8988T (cell line): ENCODE measurements around the gene GIMAP6.
"Not testable (repeated sequence)": the region's sequence is repeated elsewhere in the genome, so short reads cannot be mapped to it uniquely, and the experiment has no call there.

Experiments
- DNase-seq: peaks from one replicate; pipeline ENCODE4 v3.0.0; 2011

GIMAP6 gene

DNA sequence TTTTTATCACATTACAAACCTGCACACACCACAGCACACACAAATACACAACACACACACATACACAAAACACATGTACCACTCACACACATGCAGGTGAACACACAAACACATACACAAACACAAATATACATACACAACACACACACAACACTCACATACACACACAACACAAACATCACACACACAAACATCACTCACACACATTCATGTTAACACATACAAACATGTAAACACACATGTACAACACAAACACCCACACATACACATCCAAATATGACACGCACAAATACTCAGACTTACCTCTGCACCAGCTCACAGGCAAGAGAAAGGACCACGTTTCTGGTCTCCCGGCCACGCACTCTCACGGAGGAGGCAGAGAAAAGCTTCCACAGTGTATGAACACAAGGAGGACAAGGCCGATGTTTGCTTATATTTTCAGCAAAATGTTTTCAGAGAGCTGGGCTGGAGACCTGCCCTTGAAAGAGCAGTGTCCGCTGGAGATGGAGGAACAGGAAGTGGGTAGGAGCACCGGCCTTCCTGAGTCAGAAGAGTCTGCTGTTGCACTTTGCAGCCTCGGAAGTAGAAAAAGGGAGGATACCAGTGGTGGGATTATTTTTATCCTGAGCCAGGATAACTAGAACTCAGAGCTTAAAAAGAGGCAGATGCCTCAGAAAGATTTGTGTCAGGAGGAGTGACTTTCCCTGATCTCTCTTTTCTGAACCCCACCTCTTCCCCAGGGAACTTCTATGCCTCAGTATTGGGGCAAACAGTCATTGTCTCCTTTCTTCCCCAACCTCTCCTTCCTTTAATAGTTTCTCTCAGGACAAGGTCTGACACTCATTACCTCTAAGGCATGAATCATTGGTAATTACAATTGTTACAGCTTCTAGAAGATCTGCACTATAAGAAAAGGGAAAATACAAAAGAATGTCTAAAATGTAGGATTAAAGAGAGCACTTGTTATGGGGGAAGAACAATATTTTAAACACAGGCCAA lies at the start of gene GIMAP6:
TSS of gene GIMAP6 (minus strand) at position 520 of the 999 bp plus-strand sequence. CDS start 2,243 bp downstream, outside the sequence.
- DNase-seq, result no peak

DNA sequence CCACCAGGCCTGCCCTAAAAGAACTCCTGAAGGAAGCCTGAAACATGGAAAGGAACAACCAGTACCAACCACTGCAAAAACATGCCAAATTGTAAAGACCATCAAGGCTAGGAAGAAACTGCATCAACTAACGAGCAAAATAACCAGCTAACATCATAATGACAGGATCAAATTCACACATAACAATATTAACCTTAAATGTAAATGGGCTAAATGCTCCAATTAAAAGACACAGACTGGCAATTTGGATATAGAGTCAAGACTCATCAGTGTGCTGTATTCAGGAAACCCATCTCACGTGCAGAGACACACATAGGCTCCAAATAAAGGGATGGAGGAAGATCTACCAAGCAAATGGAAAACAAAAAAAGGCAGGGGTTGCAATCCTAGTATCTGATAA lies 48.2 kb upstream of the GIMAP6 start:
- not testable (repeated sequence) for DNase-seq

- not testable (repeated sequence) for DNase-seq
These were observed 46.4 kb upstream of the GIMAP6 start for GRCh38 chr7:150678601-150679000.

- not testable (repeated sequence) for DNase-seq
These were observed 44.7 kb upstream of the GIMAP6 start for GRCh38 chr7:150676854-150677253.

DNA sequence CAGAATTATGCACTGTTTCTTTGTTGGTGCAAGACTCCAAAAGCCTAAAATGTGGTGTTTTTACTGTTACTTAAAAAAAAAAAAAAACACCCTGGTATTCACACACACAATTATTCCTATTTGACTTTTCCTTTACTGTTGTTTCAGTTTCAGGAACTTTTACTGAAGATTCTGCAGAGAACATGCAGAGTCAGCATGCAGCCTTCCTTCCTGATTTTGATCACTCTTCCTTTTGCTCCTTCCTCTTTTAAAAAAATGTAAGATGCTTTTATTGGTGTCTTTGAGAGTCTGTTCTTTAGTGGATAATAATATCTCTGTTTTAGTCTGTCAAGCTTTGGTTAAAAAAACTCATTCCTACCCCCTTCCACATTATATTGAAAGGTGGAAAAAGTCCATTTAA lies 44.1 kb upstream of the GIMAP6 start:
- not testable (repeated sequence) for DNase-seq

GRCh38 chr7:150675714-150676113 lies 43.5 kb upstream of the GIMAP6 start:
- DNase-seq, result no peak

GRCh38 chr7:150671798-150672585 lies 39.8 kb upstream of the GIMAP6 start:
- not testable (repeated sequence) for DNase-seq

GRCh38 chr7:150668977-150669376 lies 36.8 kb upstream of the GIMAP6 start:
- DNase-seq, result no peak

DNA sequence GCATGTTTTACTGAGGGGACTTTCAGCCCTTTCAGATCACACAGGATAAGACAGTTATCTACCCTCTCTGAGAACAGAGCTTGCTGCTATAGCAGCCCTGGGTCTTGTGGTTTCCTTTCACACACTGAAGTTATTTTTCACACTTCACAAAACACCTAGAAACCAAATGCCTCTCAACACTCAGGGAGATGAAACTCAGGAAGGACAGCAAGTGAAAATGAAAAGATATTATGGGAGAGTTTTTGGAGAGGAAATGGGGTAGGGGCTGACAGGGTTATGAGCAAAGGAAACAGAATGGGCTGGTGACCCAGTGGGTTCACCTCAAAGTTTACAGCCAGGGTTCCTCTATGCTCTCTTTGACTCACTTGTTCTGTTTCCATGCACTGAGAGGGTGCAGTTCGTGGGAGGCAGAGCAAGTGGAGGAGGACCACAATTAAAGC lies 36.3 kb upstream of the GIMAP6 start:
- DNase-seq, result no peak

GRCh38 chr7:150666412-150666811 lies 34.2 kb upstream of the GIMAP6 start:
- no peak for DNase-seq

- no peak for DNase-seq
These were observed 33.7 kb upstream of the GIMAP6 start for GRCh38 chr7:150665896-150666295.

DNA sequence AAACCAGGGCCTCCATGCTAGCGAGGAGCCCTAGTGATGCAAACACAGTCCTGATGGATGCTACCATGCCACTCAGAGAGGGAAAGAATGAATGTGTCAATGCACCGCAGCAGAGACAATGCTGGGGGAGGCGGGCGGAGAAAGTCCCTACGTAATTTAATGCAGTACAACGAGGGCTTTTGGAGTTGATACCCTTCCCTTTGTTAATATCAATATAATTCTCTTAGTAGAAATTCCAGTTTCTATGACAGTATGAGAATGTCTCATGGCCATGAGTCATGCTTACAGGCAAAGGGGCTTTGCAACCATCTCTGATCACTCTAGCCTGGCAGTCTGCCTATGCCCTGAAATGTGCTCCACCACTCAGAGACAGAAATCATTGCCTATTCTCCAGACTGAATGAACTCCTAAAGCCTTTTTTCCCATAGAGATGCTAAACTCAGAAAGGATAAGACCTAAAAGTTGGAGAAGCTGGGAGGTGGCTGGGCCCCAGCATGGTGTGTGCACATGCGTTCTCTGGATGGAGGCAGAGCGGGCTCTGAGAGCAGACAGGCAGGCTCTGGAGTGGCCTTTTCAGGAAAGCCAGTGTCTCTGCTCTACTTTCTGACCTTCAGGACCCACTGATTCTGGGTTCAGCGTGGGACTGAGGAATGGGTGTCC lies 33.0 kb upstream of the GIMAP6 start:
- no peak for DNase-seq

DNA sequence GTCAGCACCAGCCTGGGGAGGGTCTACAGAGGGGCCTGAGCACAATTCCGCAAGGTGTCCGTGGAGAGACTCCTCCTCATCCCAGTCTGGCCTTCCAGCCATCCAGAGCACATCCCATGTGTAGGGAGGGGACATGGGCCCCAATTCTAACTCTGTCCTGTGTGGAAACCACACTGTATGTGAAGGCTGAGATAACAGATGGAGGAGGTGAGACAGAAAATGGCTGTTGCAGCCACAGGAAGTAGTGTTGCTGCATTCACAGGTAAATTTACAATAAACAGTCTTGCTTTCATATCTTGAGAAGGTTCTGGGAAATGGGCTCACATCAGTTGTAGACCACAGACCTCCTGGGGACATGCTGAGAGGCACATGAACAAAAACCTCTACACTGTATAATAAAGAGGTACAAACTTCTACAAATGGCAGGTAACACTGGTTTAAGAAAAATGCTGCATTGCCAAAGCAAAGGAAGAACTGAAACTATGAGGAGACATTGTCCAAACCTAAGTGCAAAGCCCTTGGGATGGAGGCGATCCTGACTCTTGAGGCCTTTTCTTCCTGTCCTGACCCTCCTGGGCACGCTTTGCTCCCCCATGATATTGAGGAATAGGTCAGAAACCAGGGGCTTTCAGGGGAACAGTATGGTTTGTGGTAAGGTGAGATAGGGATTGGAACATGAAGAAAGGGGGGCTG lies 31.8 kb upstream of the GIMAP6 start:
- DNase-seq, result no peak

DNA sequence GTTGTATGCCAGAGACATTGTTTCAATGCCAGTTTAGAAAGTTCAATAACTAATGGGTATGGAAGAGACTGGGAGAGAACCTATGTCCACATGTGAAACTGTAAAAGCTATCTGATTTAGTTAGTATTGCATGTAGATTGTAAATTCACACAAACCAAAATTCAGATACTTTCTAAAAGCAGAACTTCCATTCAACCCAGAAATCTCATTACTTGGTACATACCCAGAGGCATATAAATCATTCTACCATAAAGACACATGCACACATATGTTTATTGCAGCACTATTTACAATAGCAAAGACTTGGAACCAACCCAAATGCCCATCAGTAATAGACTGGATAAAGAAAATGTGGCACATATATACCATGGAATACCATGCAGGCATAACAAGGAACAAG lies 30.6 kb upstream of the GIMAP6 start:
- not testable (repeated sequence) for DNase-seq

GRCh38 chr7:150660939-150661613 lies 28.9 kb upstream of the GIMAP6 start:
- no peak for DNase-seq

DNA sequence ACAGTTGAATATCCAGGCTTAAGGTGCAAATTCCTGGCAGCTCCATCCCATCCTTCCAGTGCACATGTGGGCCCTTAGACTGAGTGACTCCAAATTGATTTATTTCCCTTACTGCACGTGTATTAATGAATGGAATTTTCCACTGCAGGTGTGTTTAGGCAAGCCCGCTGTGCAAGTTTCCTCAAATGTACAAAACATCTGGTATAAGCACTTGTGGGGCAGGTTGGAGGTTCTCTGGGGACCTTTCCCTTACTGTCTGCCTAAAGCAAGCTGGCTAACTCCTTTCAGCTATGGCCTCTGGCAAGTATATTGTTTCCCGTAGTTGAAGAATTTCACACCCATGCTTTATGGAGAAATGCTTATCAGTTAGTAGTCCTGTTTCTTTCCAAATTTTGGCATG lies 25.3 kb upstream of the GIMAP6 start:
- no peak for DNase-seq

DNA sequence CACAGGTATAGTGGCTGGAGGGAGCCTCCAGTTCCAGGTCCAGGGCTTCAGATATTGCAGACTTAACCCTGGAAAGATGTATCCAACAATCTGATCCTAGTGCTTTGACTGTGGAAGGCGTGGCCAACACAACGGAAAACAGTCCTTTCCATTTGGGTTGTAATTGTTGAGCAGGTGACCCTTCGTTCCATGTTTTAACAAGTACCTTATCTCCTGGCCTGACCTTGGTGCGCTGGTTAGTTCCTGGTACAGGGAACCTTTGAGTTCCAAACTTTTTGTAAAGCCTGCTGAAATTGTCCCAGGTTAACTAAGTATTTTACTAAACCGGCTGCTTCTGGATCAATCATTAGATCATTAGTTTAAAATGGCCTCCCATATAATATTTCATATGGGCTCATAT lies 23.9 kb upstream of the GIMAP6 start:
- DNase-seq, result no peak

- DNase-seq, result no peak
These were observed 22.5 kb upstream of the GIMAP6 start for GRCh38 chr7:150654692-150655091.

GRCh38 chr7:150649080-150649385 lies 16.8 kb upstream of the GIMAP6 start:
- no peak for DNase-seq

DNA sequence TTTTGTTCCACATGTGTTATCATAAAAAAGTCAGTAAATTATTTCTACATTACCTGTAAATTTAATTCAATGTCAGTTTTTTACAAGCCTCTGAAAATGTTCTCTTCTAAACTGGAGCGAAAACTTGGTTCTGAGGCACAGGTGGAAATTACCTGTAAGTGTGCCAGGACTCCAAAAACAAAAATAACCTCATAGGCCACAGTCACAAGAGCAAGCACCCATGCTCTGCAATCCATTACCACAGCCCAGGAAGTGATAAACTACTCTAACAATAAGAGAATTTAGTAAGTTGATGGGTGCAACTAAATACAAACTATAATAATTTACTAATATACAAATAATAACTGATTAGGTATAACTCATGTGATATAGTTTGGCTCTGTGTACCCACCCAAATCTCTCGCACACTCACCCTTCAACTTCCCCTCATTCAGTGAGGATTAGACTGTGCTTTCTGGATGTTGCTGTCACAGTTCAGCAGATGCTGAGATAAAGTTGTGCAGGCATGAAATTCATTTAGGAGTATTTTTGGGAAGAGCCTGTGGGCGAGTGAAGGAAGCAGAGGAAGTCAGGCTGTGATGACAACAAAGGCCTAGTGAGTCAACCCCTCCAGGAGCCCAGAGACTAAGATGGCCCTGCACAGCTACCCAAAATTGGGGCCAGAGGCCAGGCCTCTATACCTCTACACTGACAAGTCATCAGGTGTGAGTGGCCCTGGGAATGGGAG lies 16.3 kb upstream of the GIMAP6 start:
- no peak for DNase-seq
